H1 (cell line): ENCODE results near the gene KCNJ10. TPM values are rescaled to one million over a fixed set of nuclear protein-coding genes. Genes with fewer than 3 reads are reported as not detected.

Experiments used
- CTCF ChIA-PET: fragments of 300-600 bp; sonication (Branson Sonifier 250); formaldehyde crosslinking; loops from one replicate; lab custom pipeline; 2021; ENCODE audit not compliant: partially characterized antibody; lab: Charles Lee
- POLR2A ChIA-PET: fragments of 300-600 bp; sonication (Branson Sonifier 250); formaldehyde crosslinking; loops from one replicate; lab custom pipeline; 2021; ENCODE audit warnings: inconsistent platforms; ENCODE audit not compliant: partially characterized antibody; lab: Charles Lee
- DNase-seq, 2 experiments: peaks; one replicate each; pipeline versions ENCODE4 v3.0.0 to v3.0.0-alpha.2; 2010 to 2022; ENCODE audit warnings: low spot score in 2 of 2, low read depth in 1 of 2, mixed read lengths in 1 of 2
- FAIRE-seq: peaks from 2 replicates; lab custom pipeline; 2011; peaks lifted over from hg19 to GRCh38; lab: Jason Lieb, UNC
- H2AFZ ChIP-seq: 2 replicates; pipeline ENCODE4 v1.8.1; 2012; ENCODE audit warnings: low read length, inconsistent platforms
- H2AK5ac ChIP-seq: 2 replicates; pipeline ENCODE4 v1.6.1; 2013; ENCODE audit warnings: low read depth, low read length
- H2BK120ac ChIP-seq: replicated peaks from 2 replicates; pipeline ENCODE3; 2013; ENCODE audit warnings: low read depth, low read length, inconsistent platforms
- H2BK12ac ChIP-seq: 2 replicates; pipeline ENCODE4 v1.6.1; 2013; ENCODE audit warnings: low read depth, low read length
- H2BK15ac ChIP-seq: 2 replicates; pipeline ENCODE4 v1.6.1; 2013; ENCODE audit warnings: low read length
- H2BK20ac ChIP-seq: 2 replicates; pipeline ENCODE4 v1.6.1; 2013; ENCODE audit warnings: low read length
- H2BK5ac ChIP-seq: 2 replicates; pipeline ENCODE4 v1.6.1; 2013; ENCODE audit warnings: low read depth, low read length
- H3K14ac ChIP-seq: 2 replicates; pipeline ENCODE4 v1.6.1; 2013; ENCODE audit warnings: inconsistent platforms; ENCODE audit not compliant: insufficient read length
- H3K18ac ChIP-seq: 2 replicates; pipeline ENCODE4 v1.6.1; 2013; ENCODE audit warnings: low read length; ENCODE audit errors: extremely low read depth
- H3K23ac ChIP-seq: 2 replicates; pipeline ENCODE4 v1.6.1; 2013; ENCODE audit warnings: inconsistent platforms; ENCODE audit not compliant: insufficient read length
- H3K23me2 ChIP-seq: 2 replicates; pipeline ENCODE4 v1.6.1; 2013; ENCODE audit warnings: low read depth, low read length
- H3K27ac ChIP-seq: 2 replicates; pipeline ENCODE4 v1.6.1; 2011; ENCODE audit warnings: low read depth, low read length, inconsistent platforms
- H3K27me3 ChIP-seq, 4 experiments: replicated peaks in 1 of 4; 1 replicate in 1 of 4; 2 replicates in 3 of 4; pipeline versions ENCODE4 v1.6.1 to v1.8.1; 2011 to 2013; ENCODE audit warnings: low read length in 3 of 4, mild to moderate bottlenecking in 3 of 4, inconsistent platforms in 2 of 4, mixed read lengths in 2 of 4, moderate library complexity in 1 of 4; ENCODE audit not compliant: control insufficient read depth in 3 of 4, insufficient read depth in 3 of 4; ENCODE audit errors: extremely low read depth in 1 of 4
- H3K36me3 ChIP-seq, 4 experiments: 2 replicates each; pipeline versions ENCODE4 v1.6.1 to v1.8.1; 2011 to 2013; ENCODE audit warnings: mild to moderate bottlenecking in 4 of 4, low read length in 3 of 4, moderate library complexity in 2 of 4, control low read depth in 1 of 4, inconsistent platforms in 1 of 4; ENCODE audit not compliant: insufficient read depth in 4 of 4, control insufficient read depth in 2 of 4
- H3K4ac ChIP-seq: replicated peaks from 2 replicates; pipeline ENCODE3; 2013; ENCODE audit warnings: low read length, low read depth, mixed read lengths, inconsistent platforms; ENCODE audit not compliant: insufficient read length
- H3K4me1 ChIP-seq, 4 experiments: replicated peaks in 1 of 4; 1 replicate in 1 of 4; 2 replicates in 3 of 4; pipeline versions ENCODE4 v1.6.1 to v1.8.1; 2011 to 2013; ENCODE audit warnings: low read length in 3 of 4, inconsistent platforms in 2 of 4, mixed read lengths in 1 of 4; ENCODE audit not compliant: insufficient read depth in 4 of 4, control insufficient read depth in 3 of 4
- H3K4me2 ChIP-seq, 2 experiments: 2 replicates each; pipeline versions ENCODE4 v1.6.1 to v1.8.1; 2011 to 2013; ENCODE audit warnings: low read depth in 2 of 2, low read length in 2 of 2, control low read depth in 1 of 2, inconsistent platforms in 1 of 2, mild to moderate bottlenecking in 1 of 2; ENCODE audit not compliant: insufficient read depth in 1 of 2
- H3K4me3 ChIP-seq, 4 experiments: fragments of 200-600, 300-600 bp in 1 of 4; sonication (generic), shearing (Covaris generic), sonication (Bioruptor Twin) in 1 of 4; 2 replicates each; pipeline versions ENCODE4 v1.5.1 to v1.8.1; 2011 to 2016; ENCODE audit warnings: low read length in 4 of 4, low read depth in 3 of 4, control low read depth in 2 of 4, inconsistent platforms in 2 of 4, mild to moderate bottlenecking in 2 of 4, mixed read lengths in 1 of 4, moderate library complexity in 1 of 4; ENCODE audit not compliant: insufficient read depth in 2 of 4; ENCODE audit errors: extremely low read depth in 1 of 4
- H3K56ac ChIP-seq: replicated peaks from 2 replicates; pipeline ENCODE3; 2013; ENCODE audit warnings: low read depth, mild to moderate bottlenecking, mixed read lengths, low read length, inconsistent platforms; ENCODE audit not compliant: insufficient read length
- H3K79me1 ChIP-seq: 2 replicates; pipeline ENCODE4 v1.6.1; 2013; ENCODE audit warnings: low read depth, low read length, control low read depth
- H3K79me2 ChIP-seq, 2 experiments: 2 replicates each; pipeline versions ENCODE4 v1.6.1 to v1.8.1; 2012 to 2013; ENCODE audit warnings: low read length in 2 of 2, mild to moderate bottlenecking in 2 of 2, inconsistent platforms in 1 of 2; ENCODE audit not compliant: insufficient read depth in 2 of 2, control insufficient read depth in 1 of 2
- H3K9ac ChIP-seq, 4 experiments: replicated peaks in 1 of 4; 1 replicate in 1 of 4; 2 replicates in 3 of 4; pipeline versions ENCODE4 v1.6.1 to v1.8.1; 2011 to 2013; ENCODE audit warnings: low read depth in 3 of 4, low read length in 3 of 4, control low read depth in 2 of 4, mild to moderate bottlenecking in 2 of 4, moderate library complexity in 2 of 4, inconsistent platforms in 1 of 4; ENCODE audit errors: extremely low read depth in 1 of 4
- H3K9me3 ChIP-seq, 2 experiments: 2 replicates each; pipeline versions ENCODE4 v1.6.1 to v1.8.1; 2012 to 2013; ENCODE audit warnings: mild to moderate bottlenecking in 2 of 2, moderate library complexity in 2 of 2, control low read depth in 1 of 2, inconsistent platforms in 1 of 2, low read depth in 1 of 2, low read length in 1 of 2, mixed read lengths in 1 of 2; ENCODE audit not compliant: insufficient read depth in 2 of 2
- H4K20me1 ChIP-seq, 2 experiments: replicated peaks in 1 of 2; 2 replicates each; pipeline versions ENCODE3 to v1.8.1; 2011 to 2013; ENCODE audit warnings: inconsistent platforms in 2 of 2, low read length in 2 of 2, mild to moderate bottlenecking in 1 of 2; ENCODE audit not compliant: insufficient read depth in 2 of 2, control insufficient read depth in 1 of 2
- H4K5ac ChIP-seq: 2 replicates; pipeline ENCODE4 v1.6.1; 2013; ENCODE audit warnings: low read length, low read depth, mixed read lengths, inconsistent platforms; ENCODE audit not compliant: insufficient read length
- H4K8ac ChIP-seq: 2 replicates; pipeline ENCODE4 v1.8.0; 2013; ENCODE audit warnings: mild to moderate bottlenecking, moderate library complexity, low read length, inconsistent platforms; ENCODE audit not compliant: insufficient read depth; ENCODE audit errors: extremely low read depth
- H4K91ac ChIP-seq: replicated peaks from 2 replicates; pipeline ENCODE3; 2013; ENCODE audit warnings: low read length, mixed read lengths, inconsistent platforms; ENCODE audit not compliant: insufficient read length
- BCL11A ChIP-seq, 2 experiments: IDR thresholded peaks; one replicate each; pipeline ENCODE4 v1.6.1; 2011; ENCODE audit warnings: low read depth in 2 of 2, low read length in 2 of 2, mild to moderate bottlenecking in 2 of 2
- CTCF ChIP-seq, 3 experiments: IDR thresholded peaks; 1 replicate in 2 of 3; 2 replicates in 1 of 3; pipeline versions ENCODE4 v1.5.1 to v1.6.1; 2011; ENCODE audit warnings: low read length in 3 of 3, mild to moderate bottlenecking in 3 of 3, inconsistent platforms in 2 of 3, low read depth in 1 of 3, moderate library complexity in 1 of 3; ENCODE audit not compliant: insufficient read depth in 1 of 3; ENCODE audit errors: control extremely low read depth in 1 of 3
- RAD21 ChIP-seq, 2 experiments: IDR thresholded peaks in 1 of 2; conservative IDR thresholded peaks in 1 of 2; 2 replicates each; pipeline ENCODE4 v1.6.1; 2011; ENCODE audit warnings: low read depth in 2 of 2, low read length in 2 of 2, improper control_type of control experiment in 1 of 2, inconsistent platforms in 1 of 2, mild to moderate bottlenecking in 1 of 2, moderate library complexity in 1 of 2
- SIN3A ChIP-seq, 2 experiments: IDR thresholded peaks in 1 of 2; conservative IDR thresholded peaks in 1 of 2; 2 replicates each; pipeline ENCODE4 v1.6.1; 2011 to 2012; ENCODE audit warnings: low read length in 2 of 2, improper control_type of control experiment in 1 of 2, low read depth in 1 of 2, mild to moderate bottlenecking in 1 of 2
- SIX5 ChIP-seq: IDR thresholded peaks from 2 replicates; pipeline ENCODE4 v1.6.1; 2011; ENCODE audit warnings: mild to moderate bottlenecking, low read depth, low read length
- WGBS, 2 experiments: shearing (Covaris generic) in 1 of 2; methylation state at CpG; one replicate each; pipeline versions ENCODE4 v1.1.6 to v1.1.7; 2013 to 2015; ENCODE audit warnings: low lambda C conversion rate in 2 of 2, mixed read lengths in 2 of 2, inconsistent platforms in 1 of 2, low coverage in 1 of 2, missing lambda C conversion rate in 1 of 2; ENCODE audit not compliant: insufficient replicate concordance in 2 of 2, insufficient coverage in 1 of 2, insufficient read length in 1 of 2; ENCODE audit errors: extremely low coverage in 1 of 2, missing lambda C conversion rate in 1 of 2; 5-methylcytosine and 5-hydroxymethylcytosine counted together
- polyA plus RNA-seq, 7 experiments: library from polyadenylated mRNA; depleted of rRNA in 3 of 7; stranded (reverse) in 5 of 7; unstranded in 2 of 7; fragments of >200 nt in 5 of 7; fragments of 200-250 nt in 2 of 7; gene quantifications; 1 replicate in 5 of 7; 2 replicates in 1 of 7; 4 replicates in 1 of 7; pipeline versions ENCODE4 v1.2.1 to v1.2.3, GENCODE V29; 2011 to 2013; ENCODE audit warnings: missing spikeins in 2 of 7, mixed read lengths in 2 of 7
- total RNA-seq: library from RNA; stranded (reverse); fragmentation: NEBNext Ultra II Directional; extraction: Animal tissue kit (Norgen Biotek cat#: 25700); gene quantifications from 2 replicates; pipeline ENCODE4 v1.2.1, GENCODE V29; 2021

Gene KCNJ10
- total and polyA plus RNA-seq, 2 of the 8 experiments (the other 6 are each of a cell fraction or from before 2014, with no cell fraction given) = 1.7 to 2.4 TPM

DNA sequence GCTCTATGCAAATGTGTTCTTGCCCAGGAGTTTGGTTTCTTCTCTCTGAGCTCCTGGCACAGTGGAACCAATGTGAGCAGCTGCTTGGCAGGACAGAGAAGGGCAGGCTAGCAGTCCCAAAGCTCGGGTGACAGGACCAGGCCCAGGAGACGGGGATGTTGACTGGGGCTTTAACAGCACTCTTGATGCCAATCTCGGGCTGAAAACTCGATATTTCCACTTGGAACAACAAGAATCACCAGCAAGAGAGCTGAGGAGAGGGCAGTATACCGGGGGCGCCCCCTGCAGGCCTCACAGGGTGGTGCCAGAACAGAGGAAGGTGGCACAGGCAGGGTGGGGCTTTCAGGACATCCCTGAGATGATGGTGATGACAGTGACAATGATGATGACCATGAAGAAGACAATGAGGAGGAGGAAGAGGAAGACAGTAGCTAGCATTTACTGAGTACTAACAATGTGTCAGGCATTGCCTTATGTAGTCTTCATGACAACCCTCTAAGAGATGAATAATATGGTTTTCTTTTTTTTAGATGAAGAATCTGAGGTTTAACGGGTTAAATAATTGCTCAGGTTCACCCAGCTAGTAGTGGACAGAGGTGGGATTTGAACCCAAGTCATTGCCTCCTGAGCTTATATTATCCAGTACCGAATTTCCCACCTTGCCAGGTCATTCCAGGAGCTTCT lies 8.7 kb upstream of the KCNJ10 start:
- no peak overlapping the region for H3K4ac ChIP-seq
- POLR2A ChIA-PET = interaction anchor here (0.8 to 1.8 kb wide), 10 partner anchors 9 to 134 kb away, joined by 3 to 8 read pairs (median 4); no protein-coding TSS in a partner anchor
- H3K56ac ChIP-seq = no peak overlapping the region
- WGBS, 2 experiments = 34% methylated on average over 8 of the region's 8 CpGs; no CpG with 5 or more reads in 1 of the 2 experiments
- no peak overlapping the region for H3K18ac ChIP-seq
- H4K20me1 ChIP-seq = no peaks in the 10 kb centered on the region
- no peak overlapping the region for H2BK15ac ChIP-seq
- no peak overlapping the region for H2BK120ac ChIP-seq
- peak overlapping the region; percentile 68; the same call in 1 of the 2 replicates for H4K8ac ChIP-seq
- H3K9ac ChIP-seq = no peak overlapping the region
- H2BK12ac ChIP-seq = no peak overlapping the region
- no peaks in the 10 kb centered on the region for H3K36me3 ChIP-seq
- H3K27me3 ChIP-seq = peaks cover 0 to 33% (median 20%) of the 10 kb centered on the region in 4 experiments; a peak in 6 of 7 replicates
- no peak overlapping the region for H4K91ac ChIP-seq
- no peak overlapping the region for H3K27ac ChIP-seq
- no peaks in the 10 kb centered on the region for H3K79me1 ChIP-seq
- H3K4me3 ChIP-seq = no peak overlapping the region
- peak in 1 of 2 experiments; percentile 90 for DNase-seq
- no peak overlapping the region for H3K23ac ChIP-seq
- H3K4me2 ChIP-seq = 0 out of 4 replicates have a peak overlapping the region, but pooled peaks of 1 of the 2 experiments have one; percentile 3
- H2BK5ac ChIP-seq = no peak overlapping the region
- no peak overlapping the region for H3K14ac ChIP-seq
- no peak for TF ChIP-seq SIN3A (conservative IDR thresholded peaks at IDR 0.05 in 1 of 2, IDR thresholded peaks at IDR 0.05 in 1 of 2; ENCODE audit: low read depth in 1 of 2, low read length in 2 of 2)
- TF ChIP-seq RAD21 (IDR thresholded peaks at IDR 0.05 in 1 of 2, conservative IDR thresholded peaks at IDR 0.05 in 1 of 2; ENCODE audit: low read depth in 2 of 2, low read length in 2 of 2) = peak; percentile 75 to 84
- peak; percentile 91 to 95 (median 93) for TF ChIP-seq CTCF (IDR thresholded peaks at IDR 0.05; ENCODE audit: control extremely low read depth in 1 of 3, insufficient read depth in 1 of 3, low read depth in 1 of 3, low read length in 3 of 3)
- TF ChIP-seq BCL11A (IDR thresholded peaks at IDR 0.05; ENCODE audit: low read depth in 2 of 2, low read length in 2 of 2) = no peak
- no peak for TF ChIP-seq SIX5
- TF ChIP-seq, all 59 proteins: peak for 2
- no peaks in the 10 kb centered on the region for H3K9me3 ChIP-seq
- FAIRE-seq = no peak
- no peak overlapping the region for H4K5ac ChIP-seq
- no peaks in the 10 kb centered on the region for H3K79me2 ChIP-seq
- H3K4me1 ChIP-seq = no peaks in the 10 kb centered on the region
- no peak overlapping the region for H2AK5ac ChIP-seq
- H2AFZ ChIP-seq = peak overlapping the region; percentile 91
- no peak overlapping the region for H2BK20ac ChIP-seq
- no peaks in the 10 kb centered on the region; the same call in 1 of the 2 replicates for H3K23me2 ChIP-seq
- CTCF ChIA-PET = interaction anchor here (0.6 to 50.1 kb wide), 45 partner anchors 4 to 862 kb away, joined by 3 to 1874 read pairs (median 4); partner anchors contain the start of genes ATP1A4, CASQ1, IGSF8 and KCNJ10
